Liver (tissue), 3 donors: ENCODE data around the gene CUL3.

Experiments
- SP1 ChIP-seq: IDR thresholded peaks from 2 replicates; pipeline ENCODE4 v1.6.1; 2018; ENCODE audit warnings: antibody characterized with exemption, mild to moderate bottlenecking
- TF ChIP-seq, protein P1 (sequence below): fragments of 150-350 bp; IDR thresholded peaks from 2 replicates; pipeline ENCODE4 v1.5.1; 2017; ENCODE audit warnings: improper control_type of control experiment, low read depth, low read length; ENCODE audit not compliant: missing input control
- donor health status: healthy.
- donor health status: healthy.

- TF ChIP-seq, protein P1, sequence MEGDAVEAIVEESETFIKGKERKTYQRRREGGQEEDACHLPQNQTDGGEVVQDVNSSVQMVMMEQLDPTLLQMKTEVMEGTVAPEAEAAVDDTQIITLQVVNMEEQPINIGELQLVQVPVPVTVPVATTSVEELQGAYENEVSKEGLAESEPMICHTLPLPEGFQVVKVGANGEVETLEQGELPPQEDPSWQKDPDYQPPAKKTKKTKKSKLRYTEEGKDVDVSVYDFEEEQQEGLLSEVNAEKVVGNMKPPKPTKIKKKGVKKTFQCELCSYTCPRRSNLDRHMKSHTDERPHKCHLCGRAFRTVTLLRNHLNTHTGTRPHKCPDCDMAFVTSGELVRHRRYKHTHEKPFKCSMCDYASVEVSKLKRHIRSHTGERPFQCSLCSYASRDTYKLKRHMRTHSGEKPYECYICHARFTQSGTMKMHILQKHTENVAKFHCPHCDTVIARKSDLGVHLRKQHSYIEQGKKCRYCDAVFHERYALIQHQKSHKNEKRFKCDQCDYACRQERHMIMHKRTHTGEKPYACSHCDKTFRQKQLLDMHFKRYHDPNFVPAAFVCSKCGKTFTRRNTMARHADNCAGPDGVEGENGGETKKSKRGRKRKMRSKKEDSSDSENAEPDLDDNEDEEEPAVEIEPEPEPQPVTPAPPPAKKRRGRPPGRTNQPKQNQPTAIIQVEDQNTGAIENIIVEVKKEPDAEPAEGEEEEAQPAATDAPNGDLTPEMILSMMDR = no peak
- TF ChIP-seq SP1 = no peak
Observed at GRCh38 chr2:224565452-224566035, 19.6 kb downstream of the CUL3 start.
